GM12878 (cell line): ENCODE data around the gene CARD9. TPM values are rescaled to one million over a fixed set of nuclear protein-coding genes. Genes with fewer than 3 reads are reported as not detected.

ENCODE experiments used
- ATAC-seq: fragments of 200-7000 bp; cut with Tn5 transposase; 3 replicates; pipeline ENCODE4 v1.9.1; 2020; ENCODE audit warnings: mild to moderate bottlenecking, moderate library complexity
- BruUV-seq: library from RNA; stranded (reverse); fragments of 400-500 nt; replicated peaks from 2 replicates; lab custom pipeline; 2021; lab: Mats Ljungman, UMichigan
- CTCF ChIA-PET: fragments of 300-600 bp; sonication (Branson Sonifier 250); formaldehyde crosslinking; extraction: SDS; loops from one replicate; lab custom pipeline; 2021; ENCODE audit warnings: inconsistent platforms; lab: Yijun Ruan, JAX
- POLR2A ChIA-PET: fragments of 350-600 bp; formaldehyde crosslinking; extraction: SDS; loops from one replicate; lab custom pipeline; 2021; ENCODE audit warnings: inconsistent platforms; lab: Charles Lee
- RAD21 ChIA-PET: fragments of 300-600 bp; sonication (Branson Sonifier 250); formaldehyde crosslinking; loops from one replicate; lab custom pipeline; 2023; ENCODE audit warnings: antibody characterized with exemption; ENCODE audit not compliant: unreplicated experiment; lab: Charles Lee
- SMC1A ChIA-PET: fragments of 300-600 bp; sonication (Branson Sonifier 250); formaldehyde crosslinking; loops from one replicate; lab custom pipeline; 2023; ENCODE audit not compliant: unreplicated experiment, uncharacterized antibody; lab: Charles Lee
- DNase-seq: peaks from one replicate; pipeline ENCODE4 v3.0.0-alpha.2; 2011; ENCODE audit warnings: low read depth, low spot score
- FAIRE-seq: peaks from 3 replicates; lab custom pipeline; 2011; peaks lifted over from hg19 to GRCh38; lab: Jason Lieb, UNC
- H2AFZ ChIP-seq: 2 replicates; pipeline ENCODE4 v1.6.0; 2011; ENCODE audit warnings: low read depth, low read length, control low read depth; ENCODE audit not compliant: control insufficient read depth
- H3K27ac ChIP-seq: 2 replicates; pipeline ENCODE4 v1.5.1; 2011; ENCODE audit warnings: control low read depth; ENCODE audit not compliant: control insufficient read depth, insufficient read depth
- H3K27me3 ChIP-seq, 2 experiments: replicated peaks in 1 of 2; 2 replicates each; pipeline versions ENCODE4 v1.6.0 to v1.6.1; 2011; ENCODE audit warnings: low read length in 1 of 2; ENCODE audit not compliant: control insufficient read depth in 2 of 2, insufficient read depth in 2 of 2
- H3K36me3 ChIP-seq, 2 experiments: 2 replicates each; pipeline ENCODE4 v1.5.1; 2011; ENCODE audit warnings: low read length in 1 of 2; ENCODE audit not compliant: control insufficient read depth in 2 of 2, insufficient read depth in 2 of 2
- H3K4me1 ChIP-seq: 2 replicates; pipeline ENCODE4 v1.6.1; 2011; ENCODE audit warnings: mild to moderate bottlenecking, low read length, moderate library complexity, mixed read lengths; ENCODE audit not compliant: control insufficient read depth, insufficient read depth
- H3K4me2 ChIP-seq: 2 replicates; pipeline ENCODE4 v1.6.0; 2011; ENCODE audit warnings: control low read depth; ENCODE audit not compliant: control insufficient read depth, insufficient read depth
- H3K4me3 ChIP-seq: fragments of 200-600 bp; sonication (generic); 2 replicates; pipeline ENCODE4 v1.5.1; 2016
- H3K79me2 ChIP-seq: 2 replicates; pipeline ENCODE4 v1.6.0; 2011; ENCODE audit warnings: low read length; ENCODE audit not compliant: control insufficient read depth, insufficient read depth
- H3K9ac ChIP-seq: 2 replicates; pipeline ENCODE4 v1.8.0; 2011; ENCODE audit warnings: low read length, control low read depth, mixed read lengths; ENCODE audit not compliant: control insufficient read depth, insufficient read depth
- H3K9me3 ChIP-seq: replicated peaks from 3 replicates; pipeline ENCODE4 v1.5.1; 2011; ENCODE audit warnings: mild to moderate bottlenecking, low read length; ENCODE audit not compliant: control insufficient read depth, insufficient read depth
- H4K20me1 ChIP-seq: 2 replicates; pipeline ENCODE4 v1.6.0; 2011; ENCODE audit not compliant: control insufficient read depth, insufficient read depth
- CEBPB ChIP-seq, 2 experiments: fragments of 150-350 bp in 1 of 2; IDR thresholded peaks; 2 replicates each; pipeline ENCODE4 v1.6.1; 2012 to 2014; ENCODE audit warnings: low read depth in 2 of 2, low read length in 2 of 2, borderline replicate concordance in 1 of 2, inconsistent platforms in 1 of 2
- CHD2 ChIP-seq: IDR thresholded peaks from 2 replicates; pipeline ENCODE4 v1.6.1; 2011; ENCODE audit warnings: low read depth, low read length, improper control_type of control experiment, borderline replicate concordance
- CREB1 ChIP-seq: IDR thresholded peaks from 2 replicates; pipeline ENCODE4 v1.6.1; 2012; ENCODE audit warnings: low read depth, mild to moderate bottlenecking, inconsistent platforms
- HDGF ChIP-seq: fragments of 450-650 bp; IDR thresholded peaks from 2 replicates; pipeline ENCODE4 v1.6.1; 2016; ENCODE audit warnings: antibody characterized with exemption
- NFXL1 ChIP-seq: fragments of 450-650 bp; IDR thresholded peaks from 2 replicates; pipeline ENCODE4 v1.6.1; 2017; ENCODE audit warnings: antibody characterized with exemption, mild to moderate bottlenecking, borderline replicate concordance
- NFYB ChIP-seq: IDR thresholded peaks from 2 replicates; pipeline ENCODE4 v1.6.1; 2011; ENCODE audit warnings: low read depth, mild to moderate bottlenecking, low read length, improper control_type of control experiment, moderate library complexity; ENCODE audit not compliant: insufficient read depth
- NR2F1 ChIP-seq: fragments of 450-650 bp; conservative IDR thresholded peaks from 2 replicates; pipeline ENCODE4 v1.6.1; 2017; ENCODE audit warnings: mild to moderate bottlenecking
- PAX8 ChIP-seq: fragments of 450-650 bp; IDR thresholded peaks from 2 replicates; pipeline ENCODE4 v1.6.1; 2017; ENCODE audit warnings: mild to moderate bottlenecking, moderate library complexity
- RELA ChIP-seq: fragments of 450-650 bp; IDR thresholded peaks from 2 replicates; pipeline ENCODE4 v1.8.0; 2014; ENCODE audit warnings: borderline replicate concordance; ENCODE audit not compliant: partially characterized antibody
- YY1 ChIP-seq: IDR thresholded peaks from 2 replicates; pipeline ENCODE4 v1.6.1; 2011; ENCODE audit warnings: low read depth, mild to moderate bottlenecking, low read length
- WGBS: methylation state at CpG from one replicate; pipeline ENCODE4 v1.1.6; 2016; ENCODE audit warnings: low lambda C conversion rate; ENCODE audit not compliant: insufficient replicate concordance, insufficient coverage; ENCODE audit errors: missing lambda C conversion rate; 5-methylcytosine and 5-hydroxymethylcytosine counted together
- in situ Hi-C: fragments of 300-500 bp; cut with MboI; formaldehyde crosslinking; loops from 9 replicates; pipeline ENCODE4 v1.14.3; 2018; ENCODE audit warnings: mixed read lengths
- intact Hi-C: fragments of 100-400 bp; cut with micrococcal nuclease; formaldehyde crosslinking; loops from one replicate; pipeline ENCODE4 v1.14.2; 2022; ENCODE audit not compliant: unreplicated experiment
- polyA plus RNA-seq, 11 experiments: library from polyadenylated mRNA; depleted of rRNA in 4 of 11; unstranded in 6 of 11; stranded (reverse) in 5 of 11; fragments of >200 nt; fragmentation: Nextera tagmentation in 4 of 11; fragmentation: Illumina TruSeq in 1 of 11; extraction: Ambion mirVana in 4 of 11; extraction: Trizol in 1 of 11; gene quantifications; 1 replicate in 1 of 11; 2 replicates in 10 of 11; pipeline versions ENCODE4 v1.2.1 to v1.2.3, GENCODE V29; 2011 to 2016; ENCODE audit warnings: inconsistent platforms in 2 of 11, missing spikeins in 2 of 11, low read depth in 1 of 11
- total RNA-seq, 4 experiments: library from RNA; depleted of rRNA in 3 of 4; stranded (reverse); fragments of >200 nt in 3 of 4; fragmentation: Illumina TruSeq in 1 of 4; extraction: Trizol in 1 of 4; gene quantifications; 2 replicates each; pipeline versions ENCODE4 v1.2.1 to v1.2.3, GENCODE V29; 2013 to 2021
- TF ChIP-seq, protein P1 (sequence below): fragments of 450-650 bp; IDR thresholded peaks from 2 replicates; pipeline ENCODE4 v1.6.1; 2017; ENCODE audit warnings: borderline replicate concordance
- TF ChIP-seq, protein P2 (sequence below): IDR thresholded peaks from 2 replicates; pipeline ENCODE4 v1.6.1; 2012; ENCODE audit warnings: low read depth, low read length, improper control_type of control experiment

The CARD9 gene
- total and polyA plus RNA-seq, 10 of the 15 experiments (the other 5 are each of a cell fraction or from before 2014, with no cell fraction given), result 0.11 to 4.9 (median 1.8) TPM; not detected in 1

DNA sequence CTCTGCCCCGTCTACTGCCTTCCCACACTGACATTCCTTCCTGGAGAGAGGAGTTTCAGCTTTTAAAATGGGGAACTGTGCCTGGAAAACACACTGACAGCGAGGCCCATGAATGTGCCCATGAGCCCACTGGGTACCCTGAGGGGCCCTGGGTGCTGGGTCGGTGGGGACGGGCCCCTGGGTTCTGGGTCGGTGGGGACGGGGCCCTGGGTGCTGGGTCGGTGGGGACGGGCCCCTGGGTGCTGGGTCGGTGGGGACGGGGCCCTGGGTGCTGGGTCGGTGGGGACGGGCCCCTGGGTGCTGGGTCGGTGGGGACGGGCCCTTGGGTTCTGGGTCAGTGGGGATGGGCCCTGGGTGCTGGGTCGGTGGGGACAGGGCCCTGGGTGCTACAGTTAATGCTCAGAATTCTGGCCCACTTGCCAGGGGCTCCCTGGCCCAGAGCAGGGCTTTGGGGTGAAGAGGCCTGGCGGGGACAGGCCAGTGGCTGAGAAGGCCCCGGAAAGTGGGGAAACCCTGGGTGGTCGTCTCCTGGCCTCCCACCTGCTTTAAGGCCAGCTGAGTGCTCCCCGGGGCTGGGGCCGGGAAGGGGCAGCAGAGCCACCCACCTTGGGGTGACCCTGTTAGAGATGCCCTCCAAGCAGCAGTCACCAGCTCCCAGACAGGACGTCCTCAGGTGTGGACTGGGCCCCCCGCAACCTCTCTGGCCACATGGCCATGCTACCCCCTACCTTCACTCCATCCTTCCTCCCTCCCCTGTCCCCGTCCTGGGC lies 43.6 kb downstream of the CARD9 start (continued):
- TF ChIP-seq, protein P1, sequence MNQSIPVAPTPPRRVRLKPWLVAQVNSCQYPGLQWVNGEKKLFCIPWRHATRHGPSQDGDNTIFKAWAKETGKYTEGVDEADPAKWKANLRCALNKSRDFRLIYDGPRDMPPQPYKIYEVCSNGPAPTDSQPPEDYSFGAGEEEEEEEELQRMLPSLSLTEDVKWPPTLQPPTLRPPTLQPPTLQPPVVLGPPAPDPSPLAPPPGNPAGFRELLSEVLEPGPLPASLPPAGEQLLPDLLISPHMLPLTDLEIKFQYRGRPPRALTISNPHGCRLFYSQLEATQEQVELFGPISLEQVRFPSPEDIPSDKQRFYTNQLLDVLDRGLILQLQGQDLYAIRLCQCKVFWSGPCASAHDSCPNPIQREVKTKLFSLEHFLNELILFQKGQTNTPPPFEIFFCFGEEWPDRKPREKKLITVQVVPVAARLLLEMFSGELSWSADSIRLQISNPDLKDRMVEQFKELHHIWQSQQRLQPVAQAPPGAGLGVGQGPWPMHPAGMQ, result no peak
- no peak for TF ChIP-seq NR2F1
- TF ChIP-seq CHD2, result no peak
- TF ChIP-seq, protein P2, sequence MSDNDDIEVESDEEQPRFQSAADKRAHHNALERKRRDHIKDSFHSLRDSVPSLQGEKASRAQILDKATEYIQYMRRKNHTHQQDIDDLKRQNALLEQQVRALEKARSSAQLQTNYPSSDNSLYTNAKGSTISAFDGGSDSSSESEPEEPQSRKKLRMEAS, result no peak
- no peak for TF ChIP-seq HDGF
- TF ChIP-seq, all 136 proteins: peak for 0

DNA sequence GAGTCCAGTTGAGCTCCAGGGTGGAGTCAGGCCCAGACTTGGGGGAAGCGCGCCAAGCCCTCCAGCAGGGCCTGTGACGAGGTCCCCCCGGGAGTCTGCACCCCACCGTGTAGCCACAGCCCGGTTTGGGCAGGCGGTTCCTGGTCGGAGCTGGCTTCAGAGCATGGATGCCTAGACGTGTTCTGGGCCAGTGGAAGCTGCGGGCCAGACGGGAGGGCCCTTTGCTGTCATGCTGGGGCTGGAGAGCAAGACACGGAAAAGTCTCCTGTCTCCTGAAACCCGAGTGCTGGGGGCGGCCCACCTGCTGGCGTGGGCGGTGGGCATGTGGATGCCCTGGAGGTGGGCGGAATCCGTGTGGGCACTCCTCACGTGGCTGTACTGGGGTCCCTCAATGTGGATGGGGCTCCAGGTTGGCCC lies 44.2 kb downstream of the CARD9 start:
- in situ Hi-C loops (no loop called here), intact Hi-C loops (no loop called here)
- ChIA-PET RAD21 (no interaction called here), POLR2A (interaction anchor here (0.6 kb wide), 1 partner anchor 10 kb away, joined by 4 read pairs; no protein-coding TSS in a partner anchor), SMC1A (no interaction called here), CTCF (no interaction called here)
- Histone ChIP-seq H4K20me1 (no peaks in the 10 kb centered on the region), H3K9me3 (no peaks in the 10 kb centered on the region), H3K4me3 (no peak overlapping the region), H2AFZ (no peak overlapping the region), H3K4me2 (no peak overlapping the region), H3K79me2 (no peaks in the 10 kb centered on the region), H3K27me3 (peaks cover 7 to 8% of the 10 kb centered on the region in 2 experiments; a peak in 3 of 4 replicates), H3K27ac (no peak overlapping the region), H3K36me3 (no peaks in the 10 kb centered on the region), H3K4me1 (no peaks in the 10 kb centered on the region), H3K9ac (no peak overlapping the region)
- no TSS peak for BruUV-seq
- 30% methylated on average over 16 of the region's 19 CpGs for WGBS
- FAIRE-seq (no peak), ATAC-seq (no peak), DNase-seq (no peak)
- no peak for TF ChIP-seq NFXL1
- no peak for TF ChIP-seq CEBPB (IDR thresholded peaks at IDR 0.05; ENCODE audit: borderline replicate concordance in 1 of 2, low read depth in 2 of 2, low read length in 2 of 2)
- no peak for TF ChIP-seq RELA
- TF ChIP-seq CREB1, result no peak
- TF ChIP-seq NFYB, result no peak
- TF ChIP-seq YY1, result no peak
- no peak for TF ChIP-seq PAX8
